GM19468 (cell line): ENCODE data around the gene LIN37.

Experiments
- ATAC-seq: cut with Tn5 transposase; IDR thresholded peaks from one replicate; pipeline ENCODE4 v1.9.1; 2021; ENCODE audit warnings: mild to moderate bottlenecking, moderate library complexity, moderate number of reproducible peaks; ENCODE audit not compliant: unreplicated experiment; ENCODE audit errors: extremely low read depth

LIN37 gene

DNA sequence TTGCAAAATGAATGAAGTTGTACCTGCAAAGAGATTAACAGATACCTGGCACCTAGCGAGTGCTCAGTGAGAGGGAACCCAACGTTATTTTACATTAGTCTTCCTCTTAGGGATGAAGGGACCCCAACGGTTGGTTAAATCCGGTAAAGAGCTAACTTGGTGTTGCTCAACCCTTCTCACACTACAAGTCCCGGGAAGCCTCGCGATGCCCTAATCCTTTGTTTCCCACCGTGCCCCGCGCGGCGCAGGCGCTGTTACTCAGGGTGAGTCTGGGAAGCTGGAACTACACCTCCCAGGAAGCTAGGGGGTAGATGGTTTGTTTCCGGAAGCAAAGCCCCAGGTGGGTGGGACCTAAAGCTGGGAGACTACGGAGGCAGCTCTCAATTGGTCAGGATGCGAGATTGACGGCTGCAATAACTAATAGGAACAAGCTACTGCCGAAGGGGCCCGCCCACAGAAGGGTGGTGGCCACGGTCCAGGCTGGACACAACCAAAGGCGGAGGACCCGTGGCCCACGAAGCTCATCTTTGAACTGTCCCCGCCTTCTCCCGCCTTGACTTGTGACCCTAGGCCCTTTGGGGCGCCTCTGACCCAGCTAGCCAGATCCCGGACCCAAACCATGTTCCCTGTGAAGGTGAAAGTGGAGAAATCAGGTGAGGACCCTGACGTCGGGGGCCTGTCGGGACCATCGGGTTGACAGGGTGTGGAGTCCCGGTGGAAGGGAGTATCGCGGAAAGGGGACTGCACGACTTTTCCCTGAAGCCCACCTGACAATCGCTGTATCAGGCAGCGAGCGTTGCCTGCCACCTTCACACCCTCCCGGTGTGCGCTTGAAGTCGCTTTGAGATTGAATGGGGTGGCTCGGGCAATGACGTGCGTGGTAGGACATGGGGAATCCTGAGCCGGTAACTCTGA, at the start of gene LIN37:
Gene LIN37 (plus strand): TSS at position 471 of the 915 bp plus-strand sequence. CDS start 149 bp downstream, at position 620.
- ATAC-seq: peak; percentile 43

DNA sequence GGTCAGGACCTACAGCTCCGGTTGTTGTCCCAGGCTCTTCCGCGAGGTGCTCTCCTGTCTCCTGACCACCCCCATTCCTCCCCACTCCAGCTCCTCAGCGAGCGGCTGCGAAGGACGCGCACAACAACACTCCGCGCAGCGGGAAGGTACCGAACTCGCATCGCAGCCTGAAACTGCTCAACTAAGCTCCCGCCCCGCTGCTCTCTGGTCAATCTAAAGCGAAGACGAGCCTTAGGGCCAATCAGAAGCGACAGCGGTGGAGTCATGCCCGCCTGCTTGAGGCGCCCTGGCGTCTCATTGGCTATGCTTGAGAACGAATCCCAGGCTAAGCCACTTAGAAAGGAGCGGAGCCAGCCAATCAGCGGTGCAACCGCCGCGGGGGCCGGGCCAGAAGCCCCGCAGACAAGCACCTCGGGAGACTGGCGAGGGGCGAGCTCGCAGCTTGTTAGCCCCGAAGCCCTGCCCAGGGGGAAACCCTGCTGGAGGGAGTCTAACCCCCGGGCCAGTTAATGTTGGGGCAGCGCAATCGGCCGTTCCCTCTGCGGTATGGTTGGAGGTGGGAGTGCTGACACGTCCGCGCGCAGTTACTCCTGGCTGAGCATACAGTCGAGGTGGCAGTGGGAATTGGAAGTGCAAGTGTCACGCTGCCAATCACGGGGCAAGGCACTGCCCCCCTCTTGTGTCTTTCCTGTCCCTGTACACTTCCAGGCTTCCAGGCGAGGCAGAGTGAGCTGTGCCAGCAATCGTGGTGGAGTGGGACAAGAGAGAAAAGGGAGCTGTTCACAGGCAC, 46.0 kb upstream of the LIN37 start:
- peak; percentile 85 for ATAC-seq

- no peak for ATAC-seq
These were observed 45.0 kb upstream of the LIN37 start for GRCh38 chr19:35703343-35703742.

- no peak for ATAC-seq
These were observed 44.2 kb upstream of the LIN37 start, which contains the start of gene ZBTB32 for GRCh38 chr19:35704218-35704617. Gene ZBTB32, plus strand, starts transcription at chr19:35704558. Its CDS starts 10,069 bp downstream, at chr19:35714627.

- no peak for ATAC-seq
These were observed 40.0 kb upstream of the LIN37 start for GRCh38 chr19:35708391-35708790.

GRCh38 chr19:35710784-35711723, 37.3 kb upstream of the LIN37 start:
- ATAC-seq: no peak

GRCh38 chr19:35712567-35713505, 35.5 kb upstream of the LIN37 start:
- no peak for ATAC-seq

- no peak for ATAC-seq
These were observed 34.9 kb upstream of the LIN37 start for GRCh38 chr19:35713506-35713850.

DNA sequence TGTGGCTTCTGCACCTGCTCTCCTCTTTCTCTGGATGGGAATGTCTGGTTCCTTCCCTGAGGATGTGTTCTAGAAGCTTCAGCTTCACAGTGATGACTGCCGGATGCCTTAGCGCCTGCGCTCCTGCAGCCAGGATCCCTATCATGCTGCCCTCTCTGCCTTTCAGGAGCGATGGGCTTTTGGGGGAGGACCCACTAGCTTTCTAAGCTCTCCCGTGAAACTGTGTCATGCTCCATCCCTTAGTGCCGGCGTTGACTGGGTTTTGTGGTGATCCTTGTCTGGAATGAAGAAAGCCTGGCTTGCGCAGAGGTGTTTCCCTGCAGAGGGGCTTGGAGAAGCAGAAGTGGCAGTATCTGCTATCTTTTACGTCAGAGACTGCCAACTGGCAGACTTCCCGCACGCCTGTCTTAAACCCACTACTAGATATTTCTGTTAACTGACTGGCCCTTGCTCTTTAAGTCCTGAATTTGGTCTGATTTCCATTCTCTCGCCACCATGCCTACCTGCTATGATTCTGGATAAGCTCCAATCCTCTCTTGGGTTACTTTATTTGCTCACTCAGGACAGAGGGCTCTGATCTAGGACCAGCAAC, 34.4 kb upstream of the LIN37 start:
- no peak for ATAC-seq

- ATAC-seq: no peak
These were observed 33.6 kb upstream of the LIN37 start for GRCh38 chr19:35714601-35715354.

DNA sequence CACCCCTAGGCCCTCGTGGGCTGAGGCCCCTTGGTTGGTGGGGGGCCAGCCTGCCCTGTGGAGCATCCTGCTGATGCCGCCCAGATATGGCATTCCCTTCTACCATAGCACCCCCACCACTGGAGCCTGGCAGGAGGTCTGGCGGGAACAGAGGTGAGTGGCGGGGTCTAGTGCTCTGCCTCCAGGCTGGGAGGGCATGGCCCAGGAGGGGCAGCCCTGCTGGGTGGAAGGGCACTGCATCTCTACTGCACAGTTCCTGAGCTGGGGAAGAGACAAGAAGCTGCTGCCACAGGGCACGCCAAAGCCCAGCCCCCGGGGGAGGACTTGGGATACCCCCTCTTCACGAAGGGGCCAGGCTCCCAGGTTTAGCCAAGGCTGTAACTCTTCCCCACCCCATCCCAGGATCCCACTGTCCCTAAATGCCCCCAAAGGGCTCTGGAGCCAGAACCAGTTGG, 33.0 kb upstream of the LIN37 start:
- ATAC-seq: no peak

DNA sequence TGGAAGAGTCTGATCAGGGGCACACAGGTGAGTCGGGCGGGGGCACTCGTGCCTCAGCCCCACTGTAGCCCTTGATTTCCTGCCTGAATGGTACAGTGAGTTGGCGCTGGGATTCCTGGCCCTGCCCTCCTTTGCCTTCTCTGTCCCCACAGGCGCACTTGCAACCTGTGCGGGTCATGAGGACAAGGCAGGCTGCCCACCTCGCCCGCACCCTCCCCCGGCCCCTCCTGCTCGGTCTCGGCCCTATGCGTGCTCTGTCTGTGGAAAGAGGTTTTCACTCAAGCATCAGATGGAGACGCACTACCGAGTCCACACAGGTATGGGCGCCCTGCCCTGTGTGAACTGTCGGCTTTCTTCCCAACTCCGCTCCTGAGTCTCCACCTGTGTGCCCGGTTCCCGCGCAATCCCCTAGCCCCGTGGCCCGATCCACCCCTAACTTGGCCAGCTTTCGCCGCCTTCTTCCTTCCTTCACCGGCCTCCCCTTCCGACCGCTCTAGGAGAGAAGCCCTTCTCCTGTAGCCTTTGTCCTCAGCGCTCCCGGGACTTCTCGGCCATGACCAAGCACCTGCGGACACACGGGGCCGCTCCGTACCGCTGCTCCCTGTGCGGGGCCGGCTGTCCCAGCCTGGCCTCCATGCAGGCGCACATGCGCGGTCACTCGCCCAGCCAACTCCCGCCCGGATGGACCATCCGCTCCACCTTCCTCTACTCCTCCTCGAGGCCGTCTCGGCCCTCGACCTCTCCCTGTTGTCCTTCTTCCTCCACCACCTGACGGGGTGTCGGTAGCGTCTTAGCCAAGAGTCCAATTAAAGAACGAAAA, 32.2 kb upstream of the LIN37 start:
- no peak for ATAC-seq

- ATAC-seq: peak; percentile 59
These were observed 31.3 kb upstream of the LIN37 start for GRCh38 chr19:35716801-35717664.

- no peak for ATAC-seq
These were observed 30.6 kb upstream of the LIN37 start, which contains the start of gene KMT2B for GRCh38 chr19:35717665-35718344. Gene KMT2B, plus strand, starts transcription at chr19:35718003. Its CDS starts 16 bp downstream, at chr19:35718019.

GRCh38 chr19:35718345-35719041, 29.9 kb upstream of the LIN37 start:
- ATAC-seq: no peak
